Loucy (cell line): ENCODE data around the gene CXXC5.

Experiments
- CTCF ChIP-seq: fragments of 200-600 bp; sonication (generic); conservative IDR thresholded peaks from 2 replicates; pipeline ENCODE4 v1.5.1; 2014; ENCODE audit warnings: mild to moderate bottlenecking, antibody characterized with exemption, low read length
- EZH2phosphoT487 ChIP-seq: fragments of 200-600 bp; IDR thresholded peaks from 2 replicates; pipeline ENCODE4 v1.6.1; 2018; ENCODE audit warnings: antibody characterized with exemption, mild to moderate bottlenecking, moderate library complexity, borderline replicate concordance

- TF ChIP-seq CTCF (no peak), EZH2phosphoT487 (no peak)
Observed at GRCh38 chr5:139688751-139689372, 40.7 kb downstream of the CXXC5 start.
